ENCODE results near the gene AJUBA. TPM values are rescaled to one million over a fixed set of nuclear protein-coding genes. Genes with fewer than 3 reads are reported as not detected.

Gene AJUBA
- total RNA-seq, 1 donor from 2014 or later, result 7.2 TPM

DNA sequence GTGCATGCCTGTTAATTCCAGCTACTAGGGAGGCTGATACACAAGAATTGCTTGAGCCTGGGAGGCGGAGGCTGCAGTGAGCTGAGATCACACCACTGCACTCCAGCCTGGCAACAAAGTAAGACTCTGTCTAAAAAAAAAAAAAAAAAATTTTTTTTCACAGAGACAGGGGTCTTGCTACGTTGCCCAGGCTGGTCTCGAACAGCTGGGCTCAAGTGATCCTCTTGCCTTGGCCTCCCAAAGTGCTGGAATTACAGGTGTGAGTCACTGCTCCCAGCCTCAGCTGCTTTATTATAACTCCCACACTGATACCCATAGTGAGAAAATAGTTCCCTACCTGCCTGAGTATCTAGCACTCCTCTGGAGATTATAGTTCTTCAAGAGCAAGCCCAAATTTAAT, 36.7 kb downstream of the AJUBA start:
- Mint-ChIP-seq H3K27ac (ENCODE audit: unreplicated experiment) (no peak overlapping the region), H3K27me3 (ENCODE audit: unreplicated experiment) (peaks cover 2% of the 10 kb centered on the region), H3K4me1 (ENCODE audit: unreplicated experiment) (no peaks in the 10 kb centered on the region), H3K9me3 (ENCODE audit: unreplicated experiment) (no peaks in the 10 kb centered on the region), H3K36me3 (ENCODE audit: low read depth, unreplicated experiment) (peaks cover 16% of the 10 kb centered on the region), H3K4me3 (ENCODE audit: unreplicated experiment) (no peak overlapping the region)
- no peak for DNase-seq (ENCODE audit: low spot score)
- TF ChIP-seq, protein P1, sequence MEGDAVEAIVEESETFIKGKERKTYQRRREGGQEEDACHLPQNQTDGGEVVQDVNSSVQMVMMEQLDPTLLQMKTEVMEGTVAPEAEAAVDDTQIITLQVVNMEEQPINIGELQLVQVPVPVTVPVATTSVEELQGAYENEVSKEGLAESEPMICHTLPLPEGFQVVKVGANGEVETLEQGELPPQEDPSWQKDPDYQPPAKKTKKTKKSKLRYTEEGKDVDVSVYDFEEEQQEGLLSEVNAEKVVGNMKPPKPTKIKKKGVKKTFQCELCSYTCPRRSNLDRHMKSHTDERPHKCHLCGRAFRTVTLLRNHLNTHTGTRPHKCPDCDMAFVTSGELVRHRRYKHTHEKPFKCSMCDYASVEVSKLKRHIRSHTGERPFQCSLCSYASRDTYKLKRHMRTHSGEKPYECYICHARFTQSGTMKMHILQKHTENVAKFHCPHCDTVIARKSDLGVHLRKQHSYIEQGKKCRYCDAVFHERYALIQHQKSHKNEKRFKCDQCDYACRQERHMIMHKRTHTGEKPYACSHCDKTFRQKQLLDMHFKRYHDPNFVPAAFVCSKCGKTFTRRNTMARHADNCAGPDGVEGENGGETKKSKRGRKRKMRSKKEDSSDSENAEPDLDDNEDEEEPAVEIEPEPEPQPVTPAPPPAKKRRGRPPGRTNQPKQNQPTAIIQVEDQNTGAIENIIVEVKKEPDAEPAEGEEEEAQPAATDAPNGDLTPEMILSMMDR (IDR thresholded peaks at IDR 0.05; ENCODE audit: unreplicated experiment), result no peak

DNA sequence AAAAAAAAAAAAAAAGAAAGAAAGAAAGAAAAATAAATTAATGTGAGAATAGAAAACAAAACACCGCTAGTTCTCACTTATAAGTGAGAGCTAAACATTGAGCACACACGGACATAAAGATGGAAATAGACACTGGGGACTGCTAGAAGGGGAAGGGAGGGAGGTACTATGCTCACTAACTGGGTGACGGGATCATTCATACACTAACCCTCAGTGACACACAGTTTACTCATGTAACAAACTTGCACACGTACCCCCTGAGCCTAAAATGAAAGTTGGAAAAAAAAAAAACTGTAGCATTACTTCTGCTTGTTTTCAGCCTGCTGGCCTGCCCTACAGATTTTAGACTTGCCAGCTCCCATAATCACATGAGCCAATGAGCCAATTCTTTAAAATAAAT, 42.7 kb downstream of the AJUBA start:
- H3K4me1 Mint-ChIP-seq (ENCODE audit: unreplicated experiment), result no peaks in the 10 kb centered on the region
- H3K27me3 Mint-ChIP-seq (ENCODE audit: unreplicated experiment), result peaks cover 2% of the 10 kb centered on the region
- no peak overlapping the region for H3K4me3 Mint-ChIP-seq (ENCODE audit: unreplicated experiment)
- H3K27ac Mint-ChIP-seq (ENCODE audit: unreplicated experiment), result no peak overlapping the region
- no peaks in the 10 kb centered on the region for H3K9me3 Mint-ChIP-seq (ENCODE audit: unreplicated experiment)
- no peak for DNase-seq (ENCODE audit: low spot score)
- TF ChIP-seq, protein P1 (IDR thresholded peaks at IDR 0.05; ENCODE audit: unreplicated experiment), result no peak
- H3K36me3 Mint-ChIP-seq (ENCODE audit: low read depth, unreplicated experiment), result peaks cover 4% of the 10 kb centered on the region

DNA sequence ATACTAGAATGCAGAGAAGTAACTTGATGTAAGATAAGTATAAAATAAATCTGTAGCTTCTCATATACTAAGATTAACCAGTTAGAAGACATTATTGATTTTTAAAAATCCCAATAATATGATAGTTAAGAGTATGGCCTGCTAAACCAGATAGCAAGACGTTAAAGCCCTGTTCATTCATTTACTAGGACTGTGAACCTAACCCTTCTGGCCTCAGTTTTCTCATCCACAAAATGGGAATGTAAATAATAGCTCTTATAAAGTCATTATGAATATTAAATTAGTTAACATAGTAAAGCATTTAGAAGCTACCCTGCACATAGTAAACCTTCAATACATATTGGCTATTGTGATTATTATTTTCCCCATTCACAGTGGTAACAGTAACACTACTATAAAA, 47.2 kb downstream of the AJUBA start:
- H3K4me3 Mint-ChIP-seq (ENCODE audit: unreplicated experiment), result no peak overlapping the region
- no peaks in the 10 kb centered on the region for H3K4me1 Mint-ChIP-seq (ENCODE audit: unreplicated experiment)
- DNase-seq (ENCODE audit: low spot score), result no peak
- peaks cover 2% of the 10 kb centered on the region for H3K27me3 Mint-ChIP-seq (ENCODE audit: unreplicated experiment)
- no peak overlapping the region for H3K27ac Mint-ChIP-seq (ENCODE audit: unreplicated experiment)
- no peaks in the 10 kb centered on the region for H3K36me3 Mint-ChIP-seq (ENCODE audit: low read depth, unreplicated experiment)
- TF ChIP-seq, protein P1 (IDR thresholded peaks at IDR 0.05; ENCODE audit: unreplicated experiment), result no peak
- H3K9me3 Mint-ChIP-seq (ENCODE audit: unreplicated experiment), result no peaks in the 10 kb centered on the region

DNA sequence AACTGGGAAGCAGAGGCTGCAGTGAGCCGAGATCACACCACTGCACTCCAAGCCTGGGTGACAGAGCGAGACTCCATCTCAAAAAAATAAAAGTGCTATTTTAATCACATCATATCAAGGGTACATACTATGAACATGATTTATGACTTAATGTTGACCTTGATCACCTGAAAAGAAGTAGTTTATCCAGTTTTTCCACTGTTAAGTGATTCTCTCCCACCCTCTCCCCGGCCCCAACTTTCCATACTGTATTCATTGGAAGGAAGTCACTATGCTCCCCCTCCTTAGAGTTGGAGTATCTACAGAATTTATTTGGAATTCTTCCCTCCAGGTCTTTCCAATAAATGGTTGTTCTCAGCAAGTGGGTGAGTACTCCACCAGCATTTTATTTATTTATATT, 50.2 kb downstream of the AJUBA start:
- Mint-ChIP-seq H3K27me3 (ENCODE audit: unreplicated experiment) (no peaks in the 10 kb centered on the region), H3K4me1 (ENCODE audit: unreplicated experiment) (peaks cover 10% of the 10 kb centered on the region), H3K4me3 (ENCODE audit: unreplicated experiment) (no peak overlapping the region), H3K9me3 (ENCODE audit: unreplicated experiment) (no peaks in the 10 kb centered on the region), H3K27ac (ENCODE audit: unreplicated experiment) (no peak overlapping the region), H3K36me3 (ENCODE audit: low read depth, unreplicated experiment) (no peaks in the 10 kb centered on the region)
- DNase-seq (ENCODE audit: low spot score), result no peak
- TF ChIP-seq, protein P1 (IDR thresholded peaks at IDR 0.05; ENCODE audit: unreplicated experiment), result no peak

DNA sequence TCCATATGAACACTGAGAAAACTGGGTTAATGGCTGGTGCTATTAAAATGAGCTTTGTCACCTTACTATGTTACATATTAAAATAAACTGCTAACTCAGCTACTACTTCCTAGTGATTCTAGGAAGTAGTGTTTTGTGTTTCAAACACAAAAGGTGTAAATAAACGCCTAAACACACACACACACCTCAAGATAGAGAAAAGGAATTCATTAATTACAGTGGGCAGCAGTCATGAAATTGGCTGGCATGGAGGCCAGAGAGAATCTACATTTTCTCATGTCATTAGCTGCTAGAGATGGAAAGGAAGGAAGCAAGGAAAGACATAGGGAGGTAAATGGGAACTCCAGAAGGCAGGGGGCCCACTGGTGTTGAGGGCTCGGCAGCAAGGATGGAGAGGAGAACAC, 52.4 kb downstream of the AJUBA start:
- Mint-ChIP-seq H3K27ac (ENCODE audit: unreplicated experiment) (no peak overlapping the region), H3K36me3 (ENCODE audit: low read depth, unreplicated experiment) (peaks cover 4% of the 10 kb centered on the region), H3K4me3 (ENCODE audit: unreplicated experiment) (no peak overlapping the region), H3K27me3 (ENCODE audit: unreplicated experiment) (no peaks in the 10 kb centered on the region), H3K4me1 (ENCODE audit: unreplicated experiment) (peaks cover 10% of the 10 kb centered on the region), H3K9me3 (ENCODE audit: unreplicated experiment) (no peaks in the 10 kb centered on the region)
- DNase-seq (ENCODE audit: low spot score), result no peak
- TF ChIP-seq, protein P1 (IDR thresholded peaks at IDR 0.05; ENCODE audit: unreplicated experiment), result no peak

Data from endothelial cell (in vitro differentiated cells).